IMR-90 (cell line): ENCODE measurements around the gene CDK17.

Experiments used
- BHLHE40 ChIP-seq: fragments of 150-350 bp; IDR thresholded peaks from 2 replicates; pipeline ENCODE4 v1.6.1; 2016; ENCODE audit warnings: mild to moderate bottlenecking, low read depth, low read length
- CEBPB ChIP-seq: IDR thresholded peaks from 2 replicates; pipeline ENCODE4 v1.6.1; 2012; ENCODE audit warnings: low read depth, low read length, improper control_type of control experiment
- CHD1 ChIP-seq: IDR thresholded peaks from 2 replicates; pipeline ENCODE4 v1.6.1; 2012; ENCODE audit warnings: low read depth, low read length, improper control_type of control experiment
- FOS ChIP-seq: fragments of 150-350 bp; IDR thresholded peaks from 2 replicates; pipeline ENCODE4 v1.6.1; 2016; ENCODE audit warnings: low read depth, low read length
- MAFK ChIP-seq: IDR thresholded peaks from 2 replicates; pipeline ENCODE4 v1.6.1; 2012; ENCODE audit warnings: low read depth, low read length, improper control_type of control experiment
- MXI1 ChIP-seq: IDR thresholded peaks from 2 replicates; pipeline ENCODE4 v1.6.1; 2012; ENCODE audit warnings: low read depth, mild to moderate bottlenecking, low read length, moderate library complexity, borderline replicate concordance
- POLR2A ChIP-seq: IDR thresholded peaks from 2 replicates; pipeline ENCODE4 v1.6.1; 2012; ENCODE audit warnings: mild to moderate bottlenecking, low read depth, low read length
- RAD21 ChIP-seq: IDR thresholded peaks from 2 replicates; pipeline ENCODE4 v1.6.1; 2012; ENCODE audit warnings: low read length, improper control_type of control experiment
- RCOR1 ChIP-seq: IDR thresholded peaks from 2 replicates; pipeline ENCODE4 v1.6.1; 2012; ENCODE audit warnings: mild to moderate bottlenecking, low read length, improper control_type of control experiment; ENCODE audit not compliant: insufficient replicate concordance
- RFX5 ChIP-seq: IDR thresholded peaks from 2 replicates; pipeline ENCODE4 v1.8.0; 2012; ENCODE audit warnings: low read depth, mild to moderate bottlenecking, low read length, moderate library complexity
- SMC3 ChIP-seq: fragments of 150-350 bp; IDR thresholded peaks from 2 replicates; pipeline ENCODE4 v1.6.1; 2016; ENCODE audit warnings: low read depth, mild to moderate bottlenecking, antibody characterized with exemption, low read length, moderate library complexity
- TF ChIP-seq, protein P1 (sequence below): conservative IDR thresholded peaks from 2 replicates; pipeline ENCODE4 v1.5.1; 2012; ENCODE audit warnings: mild to moderate bottlenecking, low read depth, low read length, improper control_type of control experiment

DNA sequence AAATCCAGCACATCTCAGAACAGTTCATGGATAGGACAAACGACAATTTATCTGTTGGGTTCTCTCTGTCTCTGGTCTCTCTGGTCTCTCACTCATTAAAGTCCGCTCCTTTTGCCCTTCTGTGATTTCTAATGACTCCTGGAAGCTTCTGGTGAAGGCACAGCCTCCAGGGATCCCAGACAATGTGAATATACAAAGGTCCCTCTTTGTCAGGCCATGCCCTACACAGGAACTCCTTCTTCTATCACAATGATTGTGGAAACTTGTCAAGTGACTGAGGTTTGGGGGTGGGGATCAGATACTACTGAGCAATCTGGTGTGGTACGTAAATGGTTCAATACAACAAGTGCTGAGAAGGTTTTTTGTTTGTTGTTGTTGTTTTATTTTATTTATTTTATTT is 42.7 kb upstream of the CDK17 start:
- TF ChIP-seq, protein P1, sequence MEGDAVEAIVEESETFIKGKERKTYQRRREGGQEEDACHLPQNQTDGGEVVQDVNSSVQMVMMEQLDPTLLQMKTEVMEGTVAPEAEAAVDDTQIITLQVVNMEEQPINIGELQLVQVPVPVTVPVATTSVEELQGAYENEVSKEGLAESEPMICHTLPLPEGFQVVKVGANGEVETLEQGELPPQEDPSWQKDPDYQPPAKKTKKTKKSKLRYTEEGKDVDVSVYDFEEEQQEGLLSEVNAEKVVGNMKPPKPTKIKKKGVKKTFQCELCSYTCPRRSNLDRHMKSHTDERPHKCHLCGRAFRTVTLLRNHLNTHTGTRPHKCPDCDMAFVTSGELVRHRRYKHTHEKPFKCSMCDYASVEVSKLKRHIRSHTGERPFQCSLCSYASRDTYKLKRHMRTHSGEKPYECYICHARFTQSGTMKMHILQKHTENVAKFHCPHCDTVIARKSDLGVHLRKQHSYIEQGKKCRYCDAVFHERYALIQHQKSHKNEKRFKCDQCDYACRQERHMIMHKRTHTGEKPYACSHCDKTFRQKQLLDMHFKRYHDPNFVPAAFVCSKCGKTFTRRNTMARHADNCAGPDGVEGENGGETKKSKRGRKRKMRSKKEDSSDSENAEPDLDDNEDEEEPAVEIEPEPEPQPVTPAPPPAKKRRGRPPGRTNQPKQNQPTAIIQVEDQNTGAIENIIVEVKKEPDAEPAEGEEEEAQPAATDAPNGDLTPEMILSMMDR = no peak
- TF ChIP-seq POLR2A = no peak
- no peak for TF ChIP-seq BHLHE40
- TF ChIP-seq MAFK = no peak
- no peak for TF ChIP-seq CHD1
- TF ChIP-seq RFX5 = no peak
- no peak for TF ChIP-seq FOS
- TF ChIP-seq RCOR1 = no peak
- no peak for TF ChIP-seq SMC3
- TF ChIP-seq CEBPB = no peak
- no peak for TF ChIP-seq RAD21
- TF ChIP-seq MXI1 = no peak
